HCT116 (cell line): Measurements from ENCODE around the gene WT1. TPM values are rescaled to one million over a fixed set of nuclear protein-coding genes. Genes with fewer than 3 reads are reported as not detected.

Experiments
- ATAC-seq: fragments of 200-7000 bp; cut with Tn5 transposase; 2 replicates; pipeline ENCODE4 v1.9.1; 2020; ENCODE audit warnings: mild to moderate bottlenecking, moderate library complexity
- BruUV-seq: library from RNA; stranded (reverse); fragments of 400-500 nt; replicated peaks from 2 replicates; lab custom pipeline; 2021; lab: Mats Ljungman, UMichigan
- CTCF ChIA-PET: fragments of 300-600 bp; sonication (Branson Sonifier 250); formaldehyde crosslinking; loops from one replicate; lab custom pipeline; 2021; ENCODE audit warnings: antibody characterized with exemption; lab: Charles Lee
- POLR2A ChIA-PET: fragments of 300-600, 350-600 bp; sonication (Branson Sonifier 250); formaldehyde crosslinking; loops from one replicate; lab custom pipeline; 2021; ENCODE audit warnings: antibody characterized with exemption; lab: Charles Lee
- RAD21 ChIA-PET, 2 experiments: fragments of 300-600 bp; sonication (Branson Sonifier 250); formaldehyde crosslinking; loops; one replicate each; lab custom pipeline; 2023; ENCODE audit warnings: low total read pairs in 2 of 2; ENCODE audit not compliant: uncharacterized antibody in 2 of 2, unreplicated experiment in 2 of 2, low non-redundant PET in 1 of 2; lab: Charles Lee
- DNase-seq: peaks from one replicate; pipeline ENCODE4 v3.0.0-alpha.2; 2010; ENCODE audit warnings: low read depth, low spot score
- H2AFZ ChIP-seq: fragments of 200-600 bp; shearing (Covaris generic), sonication (generic); 2 replicates; pipeline ENCODE4 v1.6.1; 2017; ENCODE audit warnings: low read depth, mixed run types, mixed read lengths, antibody characterized with exemption, low read length; ENCODE audit not compliant: poor library complexity, severe bottlenecking
- H3K27ac ChIP-seq: 2 replicates; pipeline ENCODE4 v1.5.1; 2012; ENCODE audit warnings: low read depth, low read length
- H3K27me3 ChIP-seq: fragments of 200-600 bp; sonication (generic); 2 replicates; pipeline ENCODE4 v1.6.1; 2016; ENCODE audit warnings: mixed run types, low read length, mixed read lengths; ENCODE audit not compliant: insufficient read depth
- H3K36me3 ChIP-seq, 2 experiments: fragments of 200-500 bp in 1 of 2; fragments of 200-600 bp in 1 of 2; sonication (Bioruptor generic) in 1 of 2; sonication (generic) in 1 of 2; 2 replicates each; pipeline versions ENCODE4 v1.5.1 to v1.6.1; 2014 to 2016; ENCODE audit warnings: low read length in 2 of 2, inconsistent platforms in 1 of 2, mixed read lengths in 1 of 2, mixed run types in 1 of 2; ENCODE audit not compliant: insufficient read depth in 2 of 2, control insufficient read depth in 1 of 2
- H3K4me1 ChIP-seq, 2 experiments: fragments of 200-600 bp in 1 of 2; sonication (generic) in 1 of 2; 2 replicates each; pipeline versions ENCODE4 v1.5.1 to v1.6.1; 2012 to 2017; ENCODE audit warnings: low read length in 2 of 2, inconsistent platforms in 1 of 2, mild to moderate bottlenecking in 1 of 2, mixed read lengths in 1 of 2, mixed run types in 1 of 2, moderate library complexity in 1 of 2; ENCODE audit not compliant: insufficient read depth in 2 of 2, control insufficient read depth in 1 of 2
- H3K4me2 ChIP-seq: fragments of 200-600 bp; sonication (generic); 2 replicates; pipeline ENCODE4 v1.6.1; 2017; ENCODE audit warnings: mixed run types, low read length, mixed read lengths
- H3K4me3 ChIP-seq, 2 experiments: fragments of 200-600 bp in 1 of 2; sonication (generic) in 1 of 2; replicated peaks in 1 of 2; 2 replicates each; pipeline ENCODE4 v1.5.1; 2011 to 2016; ENCODE audit warnings: low read length in 2 of 2, control low read depth in 1 of 2, low read depth in 1 of 2, mild to moderate bottlenecking in 1 of 2, mixed read lengths in 1 of 2, mixed run types in 1 of 2
- H3K79me2 ChIP-seq: fragments of 200-600 bp; sonication (generic); 2 replicates; pipeline ENCODE4 v1.6.1; 2017; ENCODE audit warnings: mild to moderate bottlenecking, mixed run types, low read length, moderate library complexity, mixed read lengths; ENCODE audit not compliant: insufficient read depth
- H3K9ac ChIP-seq: fragments of 200-600 bp; sonication (generic); 2 replicates; pipeline ENCODE4 v1.6.1; 2016; ENCODE audit warnings: low read length, mixed read lengths
- H3K9me2 ChIP-seq: fragments of 200-600 bp; sonication (generic), shearing (Covaris generic); 2 replicates; pipeline ENCODE4 v1.6.1; 2017; ENCODE audit warnings: mixed run types, mild to moderate bottlenecking, moderate library complexity; ENCODE audit not compliant: insufficient read depth
- H3K9me3 ChIP-seq, 2 experiments: fragments of 200-500 bp in 1 of 2; fragments of 200-600 bp in 1 of 2; sonication (Bioruptor generic) in 1 of 2; sonication (generic) in 1 of 2; 2 replicates each; pipeline ENCODE4 v1.6.1; 2014 to 2017; ENCODE audit warnings: low read length in 2 of 2, mixed read lengths in 2 of 2, inconsistent platforms in 1 of 2, low read depth in 1 of 2, mild to moderate bottlenecking in 1 of 2, mixed run types in 1 of 2, moderate library complexity in 1 of 2; ENCODE audit not compliant: control insufficient read depth in 1 of 2, insufficient read depth in 1 of 2
- H4K20me1 ChIP-seq: fragments of 200-600 bp; sonication (generic), shearing (Covaris generic); 2 replicates; pipeline ENCODE4 v1.6.1; 2017; ENCODE audit warnings: mixed run types, mild to moderate bottlenecking, moderate library complexity; ENCODE audit not compliant: insufficient read depth
- CBX3 ChIP-seq: IDR thresholded peaks from 2 replicates; pipeline ENCODE4 v1.6.1; 2012; ENCODE audit warnings: low read depth
- CEBPB ChIP-seq: IDR thresholded peaks from 2 replicates; pipeline ENCODE4 v1.6.1; 2012; ENCODE audit warnings: low read depth
- EGR1 ChIP-seq: IDR thresholded peaks from 2 replicates; pipeline ENCODE4 v1.6.1; 2012; ENCODE audit warnings: low read depth
- ELF1 ChIP-seq: IDR thresholded peaks from 2 replicates; pipeline ENCODE4 v1.6.1; 2012; ENCODE audit warnings: low read depth, borderline replicate concordance
- EZH2 ChIP-seq: fragments of 200-600 bp; sonication (generic); IDR thresholded peaks from 2 replicates; pipeline ENCODE4 v1.6.1; 2017; ENCODE audit warnings: antibody characterized with exemption, mixed run types
- EZH2phosphoT487 ChIP-seq: fragments of 200-600 bp; IDR thresholded peaks from 2 replicates; pipeline ENCODE4 v1.6.1; 2018; ENCODE audit warnings: antibody characterized with exemption, borderline replicate concordance
- FOSL1 ChIP-seq: IDR thresholded peaks from 2 replicates; pipeline ENCODE4 v1.6.1; 2012; ENCODE audit warnings: low read depth
- JUND ChIP-seq: IDR thresholded peaks from 2 replicates; pipeline ENCODE4 v1.6.1; 2012
- POLR2A ChIP-seq: IDR thresholded peaks from 2 replicates; pipeline ENCODE4 v1.7.0; 2011; ENCODE audit warnings: borderline replicate concordance; ENCODE audit not compliant: insufficient read depth, insufficient read length; ENCODE audit errors: extremely low read depth
- POLR2AphosphoS5 ChIP-seq: IDR thresholded peaks from 2 replicates; pipeline ENCODE4 v1.6.1; 2011; ENCODE audit warnings: mild to moderate bottlenecking, low read depth, low read length, moderate library complexity
- SP1 ChIP-seq: IDR thresholded peaks from 2 replicates; pipeline ENCODE4 v1.6.1; 2012; ENCODE audit warnings: low read depth
- SRF ChIP-seq: IDR thresholded peaks from 2 replicates; pipeline ENCODE4 v1.6.1; 2012; ENCODE audit warnings: low read depth
- TCF7L2 ChIP-seq: IDR thresholded peaks from 2 replicates; pipeline ENCODE4 v1.7.0; 2011; ENCODE audit warnings: borderline replicate concordance, inconsistent platforms; ENCODE audit not compliant: insufficient read depth, insufficient read length; ENCODE audit errors: extremely low read depth
- ZFX ChIP-seq: fragments of 450-650 bp; IDR thresholded peaks from 2 replicates; pipeline ENCODE4 v1.6.1; 2017
- ZNF274 ChIP-seq: fragments of 200-500 bp; sonication (Bioruptor generic); IDR thresholded peaks from 2 replicates; pipeline ENCODE4 v1.6.1; 2014; ENCODE audit warnings: mild to moderate bottlenecking, low read depth, low read length, inconsistent platforms
- intact Hi-C: fragments of 100-400 bp; cut with micrococcal nuclease; formaldehyde crosslinking; loops from 2 replicates; pipeline ENCODE4 v1.10.0; 2022
- total RNA-seq: library from RNA; stranded (reverse); gene quantifications from one replicate; pipeline ENCODE4 v1.2.1, GENCODE V29; 2021; ENCODE audit not compliant: unreplicated experiment
- TF ChIP-seq, protein P1 (sequence below), 3 experiments: fragments of 200-600 bp in 1 of 3; sonication (generic) in 1 of 3; IDR thresholded peaks in 2 of 3; conservative IDR thresholded peaks in 1 of 3; 2 replicates each; pipeline ENCODE4 v1.5.1; 2012 to 2017; ENCODE audit warnings: low read depth in 2 of 3, low read length in 2 of 3, antibody characterized with exemption in 1 of 3, borderline replicate concordance in 1 of 3, control low read depth in 1 of 3, mild to moderate bottlenecking in 1 of 3, mixed read lengths in 1 of 3, mixed run types in 1 of 3, moderate library complexity in 1 of 3; ENCODE audit not compliant: insufficient read depth in 1 of 3
- TF ChIP-seq, protein P2 (sequence below): IDR thresholded peaks from 2 replicates; pipeline ENCODE4 v1.6.1; 2012; ENCODE audit warnings: low read depth
- TF ChIP-seq, protein P3 (sequence below): IDR thresholded peaks from 2 replicates; pipeline ENCODE4 v1.6.1; 2011; ENCODE audit warnings: mild to moderate bottlenecking, low read length, moderate library complexity; ENCODE audit not compliant: insufficient replicate concordance; ENCODE audit errors: extremely low read depth
- TF ChIP-seq, protein P4 (sequence below): IDR thresholded peaks from 2 replicates; pipeline ENCODE4 v1.6.1; 2012

WT1 gene
- total RNA-seq, 1 experiment from 2014 or later: 0.07 TPM

DNA sequence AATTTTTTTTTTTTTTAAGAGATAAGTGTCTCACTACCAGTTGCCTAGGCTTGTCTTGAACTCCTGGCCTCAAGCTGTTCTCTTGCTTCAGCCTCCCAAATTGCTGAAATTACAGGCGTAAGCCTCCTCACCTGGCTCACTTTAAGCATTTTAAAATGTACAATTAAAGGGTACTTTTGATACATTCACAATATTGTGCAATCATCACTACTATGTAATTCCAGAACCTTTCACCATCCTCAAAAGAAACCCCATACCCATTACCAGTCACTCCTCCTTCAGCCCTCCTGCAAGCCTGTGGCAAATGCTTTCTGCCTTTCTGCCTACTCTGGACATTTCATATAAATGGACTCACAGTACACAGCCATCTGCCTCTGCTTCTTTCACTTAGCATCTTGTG lies 34.5 kb upstream of the WT1 start (continued):
- TF ChIP-seq, protein P1, sequence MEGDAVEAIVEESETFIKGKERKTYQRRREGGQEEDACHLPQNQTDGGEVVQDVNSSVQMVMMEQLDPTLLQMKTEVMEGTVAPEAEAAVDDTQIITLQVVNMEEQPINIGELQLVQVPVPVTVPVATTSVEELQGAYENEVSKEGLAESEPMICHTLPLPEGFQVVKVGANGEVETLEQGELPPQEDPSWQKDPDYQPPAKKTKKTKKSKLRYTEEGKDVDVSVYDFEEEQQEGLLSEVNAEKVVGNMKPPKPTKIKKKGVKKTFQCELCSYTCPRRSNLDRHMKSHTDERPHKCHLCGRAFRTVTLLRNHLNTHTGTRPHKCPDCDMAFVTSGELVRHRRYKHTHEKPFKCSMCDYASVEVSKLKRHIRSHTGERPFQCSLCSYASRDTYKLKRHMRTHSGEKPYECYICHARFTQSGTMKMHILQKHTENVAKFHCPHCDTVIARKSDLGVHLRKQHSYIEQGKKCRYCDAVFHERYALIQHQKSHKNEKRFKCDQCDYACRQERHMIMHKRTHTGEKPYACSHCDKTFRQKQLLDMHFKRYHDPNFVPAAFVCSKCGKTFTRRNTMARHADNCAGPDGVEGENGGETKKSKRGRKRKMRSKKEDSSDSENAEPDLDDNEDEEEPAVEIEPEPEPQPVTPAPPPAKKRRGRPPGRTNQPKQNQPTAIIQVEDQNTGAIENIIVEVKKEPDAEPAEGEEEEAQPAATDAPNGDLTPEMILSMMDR (IDR thresholded peaks at IDR 0.05 in 2 of 3, conservative IDR thresholded peaks at IDR 0.05 in 1 of 3; ENCODE audit: borderline replicate concordance in 1 of 3, insufficient read depth in 1 of 3, low read depth in 2 of 3, low read length in 2 of 3): no peak
- no peak for TF ChIP-seq CBX3
- TF ChIP-seq POLR2AphosphoS5: no peak
- no peak for TF ChIP-seq ZNF274

DNA sequence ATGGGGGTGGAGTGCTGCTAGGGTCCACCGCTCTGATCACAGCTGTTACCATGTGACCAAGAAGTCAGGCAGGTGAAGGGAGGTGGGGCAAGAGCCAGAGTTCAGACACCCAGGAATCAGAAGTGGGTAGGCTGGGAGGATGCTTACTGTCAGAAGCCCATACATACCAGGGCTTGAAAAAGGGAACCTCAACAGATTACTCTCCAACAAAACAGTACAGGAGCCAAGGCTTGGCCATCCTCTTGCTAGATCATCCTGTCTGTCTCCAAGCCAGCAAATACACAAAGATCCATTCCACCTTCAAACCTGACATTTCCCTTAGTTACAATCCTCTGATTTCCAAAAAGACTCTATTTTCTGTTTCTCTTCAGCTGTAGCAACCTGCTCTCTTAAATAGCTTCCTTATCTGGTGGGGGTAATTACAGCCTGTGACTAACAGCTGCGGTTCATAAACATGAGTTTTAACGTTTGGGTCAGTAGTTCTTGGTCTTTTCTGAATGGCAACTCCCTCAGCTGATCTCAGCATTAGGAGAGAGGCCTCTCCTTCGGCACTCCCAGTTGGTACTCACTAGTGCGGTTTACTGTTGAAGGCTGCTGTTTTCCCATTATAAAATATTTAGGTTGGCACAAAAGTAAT lies 31.1 kb upstream of the WT1 start:
- Histone ChIP-seq H3K79me2 (no peaks in the 10 kb centered on the region), H3K27ac (no peak overlapping the region), H3K4me2 (no peak overlapping the region), H4K20me1 (no peaks in the 10 kb centered on the region), H3K27me3 (no peaks in the 10 kb centered on the region), H2AFZ (no peak overlapping the region), H3K9me3 (no peaks in the 10 kb centered on the region), H3K4me1 (no peaks in the 10 kb centered on the region), H3K4me3 (no peak overlapping the region), H3K9ac (no peak overlapping the region), H3K36me3 (no peaks in the 10 kb centered on the region), H3K9me2 (no peaks in the 10 kb centered on the region)
- ATAC-seq (no peak), DNase-seq (no peak)
- ChIA-PET CTCF (no interaction called here), RAD21 (no interaction called here), POLR2A (no interaction called here)
- intact Hi-C loops: no loop called here
- no TSS peak for BruUV-seq
- TF ChIP-seq POLR2A (no peak), ZFX (no peak), ELF1 (no peak), JUND (no peak), ZNF274 (no peak), EGR1 (no peak), TCF7L2 (no peak), CBX3 (no peak), EZH2phosphoT487 (no peak), SP1 (no peak), POLR2AphosphoS5 (no peak), EZH2 (no peak), FOSL1 (no peak), SRF (no peak), CEBPB (no peak)
- TF ChIP-seq, protein P2, sequence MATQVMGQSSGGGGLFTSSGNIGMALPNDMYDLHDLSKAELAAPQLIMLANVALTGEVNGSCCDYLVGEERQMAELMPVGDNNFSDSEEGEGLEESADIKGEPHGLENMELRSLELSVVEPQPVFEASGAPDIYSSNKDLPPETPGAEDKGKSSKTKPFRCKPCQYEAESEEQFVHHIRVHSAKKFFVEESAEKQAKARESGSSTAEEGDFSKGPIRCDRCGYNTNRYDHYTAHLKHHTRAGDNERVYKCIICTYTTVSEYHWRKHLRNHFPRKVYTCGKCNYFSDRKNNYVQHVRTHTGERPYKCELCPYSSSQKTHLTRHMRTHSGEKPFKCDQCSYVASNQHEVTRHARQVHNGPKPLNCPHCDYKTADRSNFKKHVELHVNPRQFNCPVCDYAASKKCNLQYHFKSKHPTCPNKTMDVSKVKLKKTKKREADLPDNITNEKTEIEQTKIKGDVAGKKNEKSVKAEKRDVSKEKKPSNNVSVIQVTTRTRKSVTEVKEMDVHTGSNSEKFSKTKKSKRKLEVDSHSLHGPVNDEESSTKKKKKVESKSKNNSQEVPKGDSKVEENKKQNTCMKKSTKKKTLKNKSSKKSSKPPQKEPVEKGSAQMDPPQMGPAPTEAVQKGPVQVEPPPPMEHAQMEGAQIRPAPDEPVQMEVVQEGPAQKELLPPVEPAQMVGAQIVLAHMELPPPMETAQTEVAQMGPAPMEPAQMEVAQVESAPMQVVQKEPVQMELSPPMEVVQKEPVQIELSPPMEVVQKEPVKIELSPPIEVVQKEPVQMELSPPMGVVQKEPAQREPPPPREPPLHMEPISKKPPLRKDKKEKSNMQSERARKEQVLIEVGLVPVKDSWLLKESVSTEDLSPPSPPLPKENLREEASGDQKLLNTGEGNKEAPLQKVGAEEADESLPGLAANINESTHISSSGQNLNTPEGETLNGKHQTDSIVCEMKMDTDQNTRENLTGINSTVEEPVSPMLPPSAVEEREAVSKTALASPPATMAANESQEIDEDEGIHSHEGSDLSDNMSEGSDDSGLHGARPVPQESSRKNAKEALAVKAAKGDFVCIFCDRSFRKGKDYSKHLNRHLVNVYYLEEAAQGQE: no peak
- TF ChIP-seq, protein P3, sequence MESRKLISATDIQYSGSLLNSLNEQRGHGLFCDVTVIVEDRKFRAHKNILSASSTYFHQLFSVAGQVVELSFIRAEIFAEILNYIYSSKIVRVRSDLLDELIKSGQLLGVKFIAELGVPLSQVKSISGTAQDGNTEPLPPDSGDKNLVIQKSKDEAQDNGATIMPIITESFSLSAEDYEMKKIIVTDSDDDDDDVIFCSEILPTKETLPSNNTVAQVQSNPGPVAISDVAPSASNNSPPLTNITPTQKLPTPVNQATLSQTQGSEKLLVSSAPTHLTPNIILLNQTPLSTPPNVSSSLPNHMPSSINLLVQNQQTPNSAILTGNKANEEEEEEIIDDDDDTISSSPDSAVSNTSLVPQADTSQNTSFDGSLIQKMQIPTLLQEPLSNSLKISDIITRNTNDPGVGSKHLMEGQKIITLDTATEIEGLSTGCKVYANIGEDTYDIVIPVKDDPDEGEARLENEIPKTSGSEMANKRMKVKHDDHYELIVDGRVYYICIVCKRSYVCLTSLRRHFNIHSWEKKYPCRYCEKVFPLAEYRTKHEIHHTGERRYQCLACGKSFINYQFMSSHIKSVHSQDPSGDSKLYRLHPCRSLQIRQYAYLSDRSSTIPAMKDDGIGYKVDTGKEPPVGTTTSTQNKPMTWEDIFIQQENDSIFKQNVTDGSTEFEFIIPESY: no peak
- TF ChIP-seq, protein P4, sequence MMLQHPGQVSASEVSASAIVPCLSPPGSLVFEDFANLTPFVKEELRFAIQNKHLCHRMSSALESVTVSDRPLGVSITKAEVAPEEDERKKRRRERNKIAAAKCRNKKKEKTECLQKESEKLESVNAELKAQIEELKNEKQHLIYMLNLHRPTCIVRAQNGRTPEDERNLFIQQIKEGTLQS: no peak
